SU-DHL-6 (cell line): ENCODE data around the gene NTM.

Source experiments
- H2AFZ ChIP-seq: fragments of 200-600 bp; sonication (generic); 2 replicates; pipeline ENCODE4 v1.6.1; 2014; ENCODE audit warnings: low read depth, mild to moderate bottlenecking, moderate library complexity, mixed read lengths, antibody characterized with exemption, low read length; ENCODE audit not compliant: severe bottlenecking
- H3F3A ChIP-seq: fragments of 200-600 bp; shearing (Covaris generic); 2 replicates; pipeline ENCODE4 v1.6.0; 2016; ENCODE audit warnings: antibody characterized with exemption, mild to moderate bottlenecking; ENCODE audit not compliant: insufficient read depth
- H3K27ac ChIP-seq: fragments of 200-600 bp; sonication (generic); 2 replicates; pipeline ENCODE4 v1.5.1; 2016; ENCODE audit warnings: low read depth, mild to moderate bottlenecking, low read length, moderate library complexity, mixed read lengths
- H3K27me3 ChIP-seq: fragments of 200-600 bp; sonication (generic), shearing (Covaris generic); 2 replicates; pipeline ENCODE4 v1.6.0; 2014; ENCODE audit warnings: mild to moderate bottlenecking, low read length
- H3K36me3 ChIP-seq: fragments of 200-600 bp; sonication (generic); 2 replicates; pipeline ENCODE4 v1.6.1; 2014; ENCODE audit warnings: mild to moderate bottlenecking, low read length, mixed read lengths
- H3K4me2 ChIP-seq: fragments of 300-600, 200-600 bp; shearing (Covaris generic), sonication (generic); 2 replicates; pipeline ENCODE4 v1.6.0; 2014; ENCODE audit warnings: low read length, low read depth, mild to moderate bottlenecking; ENCODE audit not compliant: poor library complexity, severe bottlenecking
- H3K4me3 ChIP-seq: fragments of 200-600 bp; sonication (generic); 2 replicates; pipeline ENCODE4 v1.5.1; 2014; ENCODE audit warnings: antibody characterized with exemption, low read length, mild to moderate bottlenecking, mixed read lengths; ENCODE audit not compliant: insufficient read depth, poor library complexity, severe bottlenecking
- H3K79me2 ChIP-seq: fragments of 200-600 bp; sonication (generic); 2 replicates; pipeline ENCODE4 v1.6.1; 2014; ENCODE audit warnings: mild to moderate bottlenecking, low read length, moderate library complexity; ENCODE audit not compliant: insufficient read depth
- H3K9ac ChIP-seq: fragments of 200-600 bp; sonication (generic); 2 replicates; pipeline ENCODE4 v1.7.0; 2014; ENCODE audit warnings: mild to moderate bottlenecking, low read length
- H3K9me2 ChIP-seq: fragments of 200-600 bp; sonication (generic); replicated peaks from 2 replicates; pipeline ENCODE4 v1.6.1; 2014; ENCODE audit warnings: low read length; ENCODE audit not compliant: insufficient read depth
- H3K9me3 ChIP-seq: fragments of 200-600 bp; sonication (generic); 2 replicates; pipeline ENCODE4 v1.6.1; 2014; ENCODE audit warnings: low read length, mixed read lengths; ENCODE audit not compliant: insufficient read depth
- H4K20me1 ChIP-seq: fragments of 200-600 bp; sonication (generic); 2 replicates; pipeline ENCODE4 v1.6.1; 2014; ENCODE audit warnings: low read depth, mild to moderate bottlenecking, antibody characterized with exemption, low read length, moderate library complexity, mixed read lengths
- CTCF ChIP-seq: fragments of 200-600 bp; sonication (generic); IDR thresholded peaks from one replicate; pipeline ENCODE4 v1.5.1; 2017; ENCODE audit warnings: antibody characterized with exemption, mild to moderate bottlenecking, low read length, moderate library complexity; ENCODE audit not compliant: insufficient read depth, poor library complexity, severe bottlenecking
- EZH2phosphoT487 ChIP-seq: fragments of 200-600 bp; sonication (generic), shearing (Covaris generic); conservative IDR thresholded peaks from 2 replicates; pipeline ENCODE4 v1.6.1; 2018; ENCODE audit warnings: mild to moderate bottlenecking, antibody characterized with exemption, low read length, moderate library complexity, mixed read lengths

Gene NTM

DNA sequence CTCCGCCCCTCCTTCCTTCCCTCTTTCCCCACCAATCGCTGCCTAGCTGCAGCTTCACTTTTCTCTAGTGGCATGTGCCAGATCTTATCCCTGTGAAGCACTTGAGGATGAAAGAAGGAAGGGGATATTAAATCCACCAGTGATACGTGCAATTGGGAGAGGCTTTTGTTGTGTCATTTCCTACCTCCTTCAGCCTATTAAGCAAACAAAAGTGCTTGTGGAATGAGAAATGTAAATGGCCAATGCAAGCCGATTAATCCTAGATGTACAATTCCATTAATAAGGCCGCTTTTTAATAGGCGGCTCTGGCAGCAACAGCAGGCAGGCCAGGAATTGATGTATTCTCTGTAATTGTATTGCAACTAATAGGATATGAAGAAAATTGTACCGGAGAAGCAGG, 23.3 kb downstream of the NTM start:
- Histone ChIP-seq H4K20me1 (no peaks in the 10 kb centered on the region), H3K36me3 (no peaks in the 10 kb centered on the region), H3K9me2 (no peaks in the 10 kb centered on the region), H3F3A (no peaks in the 10 kb centered on the region), H3K79me2 (no peaks in the 10 kb centered on the region), H3K9me3 (no peaks in the 10 kb centered on the region), H3K4me3 (no peak overlapping the region), H2AFZ (no peak overlapping the region), H3K27ac (no peak overlapping the region), H3K4me2 (no peak overlapping the region), H3K9ac (no peak overlapping the region), H3K27me3 (no peaks in the 10 kb centered on the region)
- TF ChIP-seq CTCF = no peak
- TF ChIP-seq EZH2phosphoT487 = no peak

DNA sequence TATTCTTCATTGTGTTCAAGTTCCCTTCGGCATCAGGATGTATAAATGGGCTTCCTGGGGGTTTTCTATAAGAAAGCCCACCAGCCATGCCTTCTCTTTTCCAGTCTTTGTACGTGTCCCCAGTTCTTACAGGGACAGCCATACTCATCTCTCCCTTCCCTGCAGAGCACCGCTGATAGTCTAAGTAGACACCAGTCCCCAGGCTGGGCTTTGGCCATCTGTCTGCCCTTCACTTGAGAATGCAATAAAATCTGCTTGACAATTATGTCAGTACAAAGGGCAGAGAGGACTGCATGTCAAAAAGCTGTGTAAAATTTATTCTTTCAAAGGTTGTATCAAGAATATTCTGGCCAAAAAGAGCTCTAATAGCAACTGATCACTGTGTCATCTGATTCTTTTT, 27.3 kb downstream of the NTM start:
- no peak overlapping the region for H3K4me2 ChIP-seq
- H2AFZ ChIP-seq = no peak overlapping the region
- no peaks in the 10 kb centered on the region for H3K79me2 ChIP-seq
- H3K27me3 ChIP-seq = no peaks in the 10 kb centered on the region
- no peaks in the 10 kb centered on the region for H3F3A ChIP-seq
- TF ChIP-seq EZH2phosphoT487 (no peak), CTCF (no peak)
- H3K36me3 ChIP-seq = no peaks in the 10 kb centered on the region
- H3K4me3 ChIP-seq = no peak overlapping the region
- H3K27ac ChIP-seq = no peak overlapping the region
- no peaks in the 10 kb centered on the region for H3K9me2 ChIP-seq
- H3K9ac ChIP-seq = no peak overlapping the region
- H4K20me1 ChIP-seq = no peaks in the 10 kb centered on the region
- no peaks in the 10 kb centered on the region for H3K9me3 ChIP-seq

DNA sequence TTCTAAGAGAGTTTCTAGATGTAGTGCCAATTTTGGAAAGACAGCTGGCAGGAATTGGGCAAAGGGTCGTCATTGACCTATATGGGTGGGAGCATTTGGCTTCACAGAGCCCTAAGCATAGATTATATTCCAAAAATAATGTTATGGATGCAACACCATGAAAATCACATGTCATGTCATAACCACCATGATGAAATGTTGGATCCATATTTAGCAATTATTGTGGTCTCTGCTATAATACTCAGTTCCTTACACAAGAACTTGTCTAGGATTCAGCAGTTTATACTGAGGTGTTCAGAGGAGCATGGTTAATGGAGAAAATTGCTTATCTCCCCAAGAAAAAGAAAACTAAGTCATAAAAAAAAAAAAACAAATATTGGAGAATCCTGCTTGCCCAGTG, 31.6 kb downstream of the NTM start:
- Histone ChIP-seq H3K9me3 (no peaks in the 10 kb centered on the region), H3K4me2 (no peak overlapping the region), H3K27ac (no peak overlapping the region), H3K4me3 (no peak overlapping the region), H3K27me3 (no peaks in the 10 kb centered on the region), H2AFZ (no peak overlapping the region), H3F3A (no peaks in the 10 kb centered on the region), H3K9me2 (no peaks in the 10 kb centered on the region), H3K9ac (no peak overlapping the region), H3K79me2 (no peaks in the 10 kb centered on the region), H3K36me3 (no peaks in the 10 kb centered on the region), H4K20me1 (no peaks in the 10 kb centered on the region)
- TF ChIP-seq CTCF = no peak
- no peak for TF ChIP-seq EZH2phosphoT487

GRCh38 chr11:131404010-131404409, 33.6 kb downstream of the NTM start:
- Histone ChIP-seq H3K27ac (no peak overlapping the region), H3K79me2 (no peaks in the 10 kb centered on the region), H3K9me2 (no peaks in the 10 kb centered on the region), H3K27me3 (no peaks in the 10 kb centered on the region), H3K4me3 (no peak overlapping the region), H4K20me1 (no peaks in the 10 kb centered on the region), H2AFZ (no peak overlapping the region), H3K9me3 (no peaks in the 10 kb centered on the region), H3K4me2 (no peak overlapping the region), H3F3A (no peaks in the 10 kb centered on the region), H3K9ac (no peak overlapping the region), H3K36me3 (no peaks in the 10 kb centered on the region)
- TF ChIP-seq CTCF (no peak), EZH2phosphoT487 (no peak)
